Measurements from ENCODE around the gene FBF1. TPM values are rescaled to one million over a fixed set of nuclear protein-coding genes. Genes with fewer than 3 reads are reported as not detected.

Gene FBF1
- total and polyA plus RNA-seq, 2 donors (not counting 3 experiments of a cell fraction or from before 2014, with no cell fraction given) = 4.9 to 9.4 TPM

DNA sequence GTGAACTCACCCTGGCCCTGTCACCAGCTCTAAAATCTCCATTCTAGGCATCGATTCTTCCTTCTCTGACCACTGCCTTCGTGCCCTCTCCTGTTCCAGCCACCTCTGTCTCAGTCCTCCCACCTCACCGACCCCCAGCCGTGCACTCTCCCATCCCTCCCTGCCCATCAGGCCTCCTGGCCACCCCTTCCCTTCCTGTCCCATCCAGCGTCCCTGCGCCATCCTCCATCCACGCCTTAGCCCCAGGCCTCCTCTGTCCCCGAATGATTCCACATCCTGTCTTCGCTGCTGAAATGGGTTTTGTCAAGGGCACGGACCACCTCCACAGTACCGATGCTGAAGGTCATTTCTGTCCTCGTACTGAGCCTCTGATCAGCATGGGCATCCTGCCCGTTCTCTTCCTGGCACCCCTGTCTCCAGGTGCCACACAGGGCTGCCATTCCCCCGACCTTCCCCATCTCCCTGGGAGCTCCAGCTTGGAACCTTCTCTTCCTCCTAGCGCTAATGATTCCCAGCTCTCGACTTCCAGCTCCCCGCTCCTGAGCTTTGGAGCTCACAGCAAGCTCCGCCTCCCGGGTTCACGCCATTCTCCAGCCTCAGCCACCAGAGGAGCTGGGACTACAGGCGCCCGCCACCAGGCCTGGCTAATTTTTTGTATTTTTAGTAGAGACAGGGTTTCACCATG lies 46.7 kb downstream of the FBF1 start:
- intact Hi-C loops (cut with micrococcal nuclease) = no loop called here
- Histone ChIP-seq H3K9me1 (replicated peaks; ENCODE audit: control insufficient read depth, extremely low read depth, insufficient read depth, low read length) (no peaks in the 10 kb centered on the region), H3K4me1 (ENCODE audit: control insufficient read depth, extremely low read depth, insufficient read depth, low read length) (peaks cover 11% of the 10 kb centered on the region), H3K36me3 (ENCODE audit: control insufficient read depth in 2 of 2, extremely low read depth in 1 of 2, insufficient read depth in 2 of 2, low read length in 2 of 2) (peaks cover 0 to 19% of the 10 kb centered on the region in 2 experiments), H3K27me3 (ENCODE audit: control insufficient read depth in 2 of 2, insufficient read depth in 2 of 2, low read length in 2 of 2) (no peaks in the 10 kb centered on the region), H3K9me3 (replicated peaks; ENCODE audit: control insufficient read depth, insufficient read depth, low read length) (no peaks in the 10 kb centered on the region), H2AFZ (ENCODE audit: low read depth, low read length) (no peak overlapping the region), H3K9ac (replicated peaks; ENCODE audit: extremely low read depth, insufficient read depth, low read length) (no peak overlapping the region), H3K27ac (ENCODE audit: insufficient read depth, low read depth, low read length) (no peak overlapping the region), H3K79me2 (ENCODE audit: control insufficient read depth, insufficient read depth, low read length) (peaks cover 22% of the 10 kb centered on the region), H3K4me3 (replicated peaks in 1 of 3; ENCODE audit: insufficient read depth in 1 of 3, low read depth in 1 of 3, low read length in 3 of 3) (no peak overlapping the region), H4K20me1 (replicated peaks; ENCODE audit: control insufficient read depth, extremely low read depth, insufficient read depth, low read length) (no peaks in the 10 kb centered on the region), H3K4me2 (ENCODE audit: insufficient read depth, low read length) (no peak overlapping the region)
- POLR2A ChIA-PET = no interaction called here
- dilution Hi-C loops (cut with MboI; ENCODE audit: extremely low pct_ligation_motif_present, low sequenced_read_pairs) = no loop called here
- no TSS peak for BruUV-seq (replicated peaks)
- no peak for FAIRE-seq
- TF ChIP-seq MYC (IDR thresholded peaks at IDR 0.05; ENCODE audit: low read depth, low read length) = no peak
- TF ChIP-seq EZH2 (IDR thresholded peaks at IDR 0.05; ENCODE audit: borderline replicate concordance, low read depth, low read length, severe bottlenecking) = no peak
- TF ChIP-seq JUN (IDR thresholded peaks at IDR 0.05; ENCODE audit: borderline replicate concordance, insufficient read depth, insufficient read length, low read depth) = no peak
- TF ChIP-seq POLR2AphosphoS5 (IDR thresholded peaks at IDR 0.05; ENCODE audit: insufficient read depth, low read depth, low read length) = no peak
- TF ChIP-seq, protein P1, sequence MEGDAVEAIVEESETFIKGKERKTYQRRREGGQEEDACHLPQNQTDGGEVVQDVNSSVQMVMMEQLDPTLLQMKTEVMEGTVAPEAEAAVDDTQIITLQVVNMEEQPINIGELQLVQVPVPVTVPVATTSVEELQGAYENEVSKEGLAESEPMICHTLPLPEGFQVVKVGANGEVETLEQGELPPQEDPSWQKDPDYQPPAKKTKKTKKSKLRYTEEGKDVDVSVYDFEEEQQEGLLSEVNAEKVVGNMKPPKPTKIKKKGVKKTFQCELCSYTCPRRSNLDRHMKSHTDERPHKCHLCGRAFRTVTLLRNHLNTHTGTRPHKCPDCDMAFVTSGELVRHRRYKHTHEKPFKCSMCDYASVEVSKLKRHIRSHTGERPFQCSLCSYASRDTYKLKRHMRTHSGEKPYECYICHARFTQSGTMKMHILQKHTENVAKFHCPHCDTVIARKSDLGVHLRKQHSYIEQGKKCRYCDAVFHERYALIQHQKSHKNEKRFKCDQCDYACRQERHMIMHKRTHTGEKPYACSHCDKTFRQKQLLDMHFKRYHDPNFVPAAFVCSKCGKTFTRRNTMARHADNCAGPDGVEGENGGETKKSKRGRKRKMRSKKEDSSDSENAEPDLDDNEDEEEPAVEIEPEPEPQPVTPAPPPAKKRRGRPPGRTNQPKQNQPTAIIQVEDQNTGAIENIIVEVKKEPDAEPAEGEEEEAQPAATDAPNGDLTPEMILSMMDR (IDR thresholded peaks at IDR 0.05; ENCODE audit: extremely low read depth in 1 of 2, insufficient read depth in 1 of 2, low read depth in 1 of 2, low read length in 2 of 2) = no peak
- TF ChIP-seq, protein P2, sequence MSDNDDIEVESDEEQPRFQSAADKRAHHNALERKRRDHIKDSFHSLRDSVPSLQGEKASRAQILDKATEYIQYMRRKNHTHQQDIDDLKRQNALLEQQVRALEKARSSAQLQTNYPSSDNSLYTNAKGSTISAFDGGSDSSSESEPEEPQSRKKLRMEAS (IDR thresholded peaks at IDR 0.05; ENCODE audit: insufficient read depth, insufficient read length) = no peak
- no peak for TF ChIP-seq GATA2 (IDR thresholded peaks at IDR 0.05; ENCODE audit: insufficient read depth, insufficient read length, low read depth, low read length)
- no peak for TF ChIP-seq POLR2A (IDR thresholded peaks at IDR 0.05; ENCODE audit: low read depth, low read length)
- TF ChIP-seq FOS (IDR thresholded peaks at IDR 0.05; ENCODE audit: borderline replicate concordance, insufficient read depth, low read length) = no peak
- no peak for DNase-seq (ENCODE audit: low read depth, low spot score)
- CTCF ChIA-PET = interaction anchor here (1.0 to 3.6 kb wide), 5 partner anchors 10 to 110 kb away, joined by 3 to 42 read pairs (median 4); partner anchors contain the start of gene WBP2

Data from endothelial cell of umbilical vein (primary cell).